Ishikawa (cell line): ENCODE measurements around the gene SF3B3.

Source experiments
- CEBPB ChIP-seq: IDR thresholded peaks from 2 replicates; pipeline ENCODE4 v1.6.1; 2012
- CREB1 ChIP-seq: IDR thresholded peaks from 2 replicates; pipeline ENCODE4 v1.6.1; 2012; ENCODE audit warnings: low read depth
- EGR1 ChIP-seq: IDR thresholded peaks from 2 replicates; pipeline ENCODE4 v1.6.1; 2012
- EP300 ChIP-seq: IDR thresholded peaks from 2 replicates; pipeline ENCODE4 v1.6.1; 2012; ENCODE audit warnings: borderline replicate concordance
- FOXM1 ChIP-seq: IDR thresholded peaks from 2 replicates; pipeline ENCODE4 v1.6.1; 2012; ENCODE audit warnings: low read depth, borderline replicate concordance
- NFIC ChIP-seq: IDR thresholded peaks from 2 replicates; pipeline ENCODE4 v1.6.1; 2012
- RAD21 ChIP-seq: IDR thresholded peaks from 2 replicates; pipeline ENCODE4 v1.6.1; 2012; ENCODE audit warnings: low read depth
- TAF1 ChIP-seq: IDR thresholded peaks from 2 replicates; pipeline ENCODE4 v1.6.1; 2012; ENCODE audit warnings: low read depth, mild to moderate bottlenecking
- TCF12 ChIP-seq: IDR thresholded peaks from 2 replicates; pipeline ENCODE4 v1.6.1; 2012; ENCODE audit warnings: low read depth
- TEAD4 ChIP-seq: IDR thresholded peaks from 2 replicates; pipeline ENCODE4 v1.6.1; 2012
- YY1 ChIP-seq: IDR thresholded peaks from 2 replicates; pipeline ENCODE4 v1.6.1; 2012; ENCODE audit warnings: low read depth
- ZBTB7A ChIP-seq: IDR thresholded peaks from 2 replicates; pipeline ENCODE4 v1.6.1; 2012; ENCODE audit warnings: low read depth
- TF ChIP-seq, protein P1 (sequence below): IDR thresholded peaks from 2 replicates; pipeline ENCODE4 v1.6.1; 2012
- TF ChIP-seq, protein P2 (sequence below): IDR thresholded peaks from 2 replicates; pipeline ENCODE4 v1.6.1; 2012
- TF ChIP-seq, protein P3 (sequence below): IDR thresholded peaks from 2 replicates; pipeline ENCODE4 v1.6.1; 2012; ENCODE audit warnings: low read depth, mild to moderate bottlenecking

The SF3B3 gene

DNA sequence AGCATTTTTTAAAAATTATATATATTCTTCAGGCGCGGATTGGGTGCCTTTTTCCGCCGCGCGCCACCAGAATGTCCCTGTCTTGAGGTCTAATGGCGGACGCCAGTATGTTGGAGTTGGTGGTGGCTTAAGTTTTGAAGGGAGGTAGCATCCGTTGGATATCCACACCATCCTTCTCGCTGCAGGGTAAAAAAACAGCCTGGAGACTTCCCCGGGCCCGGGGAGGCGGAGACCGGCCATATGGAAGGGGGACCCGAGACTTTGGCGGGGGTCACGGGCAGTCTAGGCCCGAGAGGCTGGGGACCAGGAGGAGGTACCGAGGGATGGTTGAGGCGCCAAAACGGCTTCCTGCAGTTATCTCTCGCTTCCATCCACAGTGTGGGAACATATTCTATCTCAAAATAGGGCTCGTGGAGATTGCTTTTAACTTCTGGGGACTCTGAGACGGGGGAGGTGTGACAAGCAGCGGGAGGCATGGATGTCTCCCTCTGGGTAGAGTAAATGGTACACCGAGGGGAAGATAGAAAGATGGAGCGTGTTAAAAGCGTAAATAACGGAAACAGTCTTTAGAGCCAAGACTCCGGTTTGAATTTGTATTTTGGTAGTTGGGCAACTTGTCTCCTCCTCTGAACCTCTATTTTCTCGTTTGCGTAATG lies at the start of gene SF3B3:
Gene SF3B3 (plus strand): TSS at position 74 of the 656 bp plus-strand sequence. CDS start 2,841 bp downstream, outside the sequence.
- peak; percentile 83 for TF ChIP-seq YY1
- no peak; the same call in 1 of the 2 replicates for TF ChIP-seq TEAD4
- TF ChIP-seq CEBPB: no peak
- TF ChIP-seq TCF12: no peak
- TF ChIP-seq NFIC: no peak; the same call in 1 of the 2 replicates
- no peak for TF ChIP-seq EP300
- TF ChIP-seq EGR1: no peak
- TF ChIP-seq, protein P1, sequence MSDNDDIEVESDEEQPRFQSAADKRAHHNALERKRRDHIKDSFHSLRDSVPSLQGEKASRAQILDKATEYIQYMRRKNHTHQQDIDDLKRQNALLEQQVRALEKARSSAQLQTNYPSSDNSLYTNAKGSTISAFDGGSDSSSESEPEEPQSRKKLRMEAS: peak; percentile 90
- TF ChIP-seq ZBTB7A: no peak
- TF ChIP-seq, protein P2, sequence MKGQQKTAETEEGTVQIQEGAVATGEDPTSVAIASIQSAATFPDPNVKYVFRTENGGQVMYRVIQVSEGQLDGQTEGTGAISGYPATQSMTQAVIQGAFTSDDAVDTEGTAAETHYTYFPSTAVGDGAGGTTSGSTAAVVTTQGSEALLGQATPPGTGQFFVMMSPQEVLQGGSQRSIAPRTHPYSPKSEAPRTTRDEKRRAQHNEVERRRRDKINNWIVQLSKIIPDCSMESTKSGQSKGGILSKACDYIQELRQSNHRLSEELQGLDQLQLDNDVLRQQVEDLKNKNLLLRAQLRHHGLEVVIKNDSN: no peak
- no peak for TF ChIP-seq RAD21
- TF ChIP-seq CREB1: no peak
- TF ChIP-seq, protein P3, sequence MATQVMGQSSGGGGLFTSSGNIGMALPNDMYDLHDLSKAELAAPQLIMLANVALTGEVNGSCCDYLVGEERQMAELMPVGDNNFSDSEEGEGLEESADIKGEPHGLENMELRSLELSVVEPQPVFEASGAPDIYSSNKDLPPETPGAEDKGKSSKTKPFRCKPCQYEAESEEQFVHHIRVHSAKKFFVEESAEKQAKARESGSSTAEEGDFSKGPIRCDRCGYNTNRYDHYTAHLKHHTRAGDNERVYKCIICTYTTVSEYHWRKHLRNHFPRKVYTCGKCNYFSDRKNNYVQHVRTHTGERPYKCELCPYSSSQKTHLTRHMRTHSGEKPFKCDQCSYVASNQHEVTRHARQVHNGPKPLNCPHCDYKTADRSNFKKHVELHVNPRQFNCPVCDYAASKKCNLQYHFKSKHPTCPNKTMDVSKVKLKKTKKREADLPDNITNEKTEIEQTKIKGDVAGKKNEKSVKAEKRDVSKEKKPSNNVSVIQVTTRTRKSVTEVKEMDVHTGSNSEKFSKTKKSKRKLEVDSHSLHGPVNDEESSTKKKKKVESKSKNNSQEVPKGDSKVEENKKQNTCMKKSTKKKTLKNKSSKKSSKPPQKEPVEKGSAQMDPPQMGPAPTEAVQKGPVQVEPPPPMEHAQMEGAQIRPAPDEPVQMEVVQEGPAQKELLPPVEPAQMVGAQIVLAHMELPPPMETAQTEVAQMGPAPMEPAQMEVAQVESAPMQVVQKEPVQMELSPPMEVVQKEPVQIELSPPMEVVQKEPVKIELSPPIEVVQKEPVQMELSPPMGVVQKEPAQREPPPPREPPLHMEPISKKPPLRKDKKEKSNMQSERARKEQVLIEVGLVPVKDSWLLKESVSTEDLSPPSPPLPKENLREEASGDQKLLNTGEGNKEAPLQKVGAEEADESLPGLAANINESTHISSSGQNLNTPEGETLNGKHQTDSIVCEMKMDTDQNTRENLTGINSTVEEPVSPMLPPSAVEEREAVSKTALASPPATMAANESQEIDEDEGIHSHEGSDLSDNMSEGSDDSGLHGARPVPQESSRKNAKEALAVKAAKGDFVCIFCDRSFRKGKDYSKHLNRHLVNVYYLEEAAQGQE: no peak
- TF ChIP-seq TAF1: peak; percentile 99
- peak; percentile 93; the same call in 1 of the 2 replicates for TF ChIP-seq FOXM1

DNA sequence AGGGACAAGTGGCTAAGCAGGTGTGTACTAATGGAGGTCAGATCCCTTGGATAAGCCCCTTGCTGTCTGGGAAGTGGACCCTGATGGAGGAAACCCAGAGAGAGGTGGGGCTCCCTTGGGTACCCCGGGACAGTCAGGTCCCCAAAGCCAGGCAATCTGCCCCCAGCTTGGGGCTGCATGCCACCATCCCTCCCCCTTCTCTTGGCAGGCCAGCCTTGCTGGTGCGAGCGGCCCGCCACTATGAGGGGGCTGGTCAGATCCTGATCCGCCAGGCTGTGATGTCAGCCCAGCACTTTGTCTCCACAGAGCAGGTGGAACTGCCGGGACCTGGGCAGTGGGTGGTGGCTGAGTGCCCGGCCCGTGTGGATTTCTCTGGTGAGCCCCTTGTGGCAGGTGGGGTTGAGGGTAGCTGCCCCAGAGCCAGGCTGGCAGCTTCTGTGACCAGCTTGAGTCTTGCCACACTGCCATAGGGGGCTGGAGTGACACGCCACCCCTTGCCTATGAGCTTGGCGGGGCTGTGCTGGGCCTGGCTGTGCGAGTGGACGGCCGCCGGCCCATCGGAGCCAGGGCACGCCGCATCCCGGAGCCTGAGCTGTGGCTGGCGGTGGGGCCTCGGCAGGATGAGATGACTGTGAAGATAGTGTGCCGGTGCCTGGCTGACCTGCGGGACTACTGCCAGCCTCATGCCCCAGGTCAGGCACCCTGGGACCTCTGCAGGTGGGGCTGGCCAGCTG lies 49.1 kb upstream of the SF3B3 start:
- TF ChIP-seq TEAD4: no peak
- TF ChIP-seq NFIC: no peak
- no peak for TF ChIP-seq TAF1
- no peak for TF ChIP-seq CEBPB
- TF ChIP-seq TCF12: no peak
- no peak for TF ChIP-seq YY1
- no peak for TF ChIP-seq RAD21
- no peak for TF ChIP-seq EP300
- TF ChIP-seq, protein P1: no peak
- TF ChIP-seq, protein P3: no peak
- no peak for TF ChIP-seq EGR1
- TF ChIP-seq CREB1: no peak
- no peak for TF ChIP-seq FOXM1

DNA sequence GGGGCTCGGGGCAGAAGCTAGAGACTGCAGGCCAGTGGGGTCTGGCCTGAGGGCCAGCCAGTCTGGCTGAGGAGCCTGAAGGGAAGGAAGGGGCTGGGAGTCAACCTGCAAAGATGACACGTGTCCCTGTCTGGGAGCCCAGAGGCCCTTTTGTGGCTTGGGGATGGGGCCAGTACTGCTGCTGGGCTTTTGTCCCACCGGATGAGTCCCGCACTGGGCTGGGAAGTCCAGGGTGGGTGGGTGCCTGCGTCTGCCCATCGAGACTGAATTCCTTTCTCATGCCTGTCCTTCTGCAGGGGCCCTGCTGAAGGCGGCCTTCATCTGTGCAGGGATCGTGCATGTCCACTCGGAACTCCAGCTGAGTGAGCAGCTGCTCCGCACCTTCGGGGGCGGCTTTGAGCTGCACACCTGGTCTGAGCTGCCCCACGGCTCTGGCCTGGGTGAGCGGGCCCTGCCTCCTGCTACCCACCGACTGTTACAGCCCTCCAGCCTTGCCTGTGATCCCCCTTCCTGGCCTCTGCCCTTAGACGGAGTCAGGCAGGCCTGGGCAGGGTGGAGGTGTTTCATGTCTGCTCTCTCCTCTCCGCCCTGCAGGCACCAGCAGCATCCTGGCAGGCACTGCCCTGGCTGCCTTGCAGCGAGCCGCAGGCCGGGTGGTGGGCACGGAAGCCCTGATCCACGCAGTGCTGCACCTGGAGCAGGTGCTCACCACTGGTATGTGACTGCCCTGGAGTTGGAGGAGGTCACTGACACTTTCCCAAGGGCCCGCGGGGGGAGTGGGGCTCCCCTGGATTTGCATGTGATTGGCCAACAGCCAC lies 48.4 kb upstream of the SF3B3 start:
- TF ChIP-seq TCF12 (no peak), CREB1 (no peak), ZBTB7A (no peak), RAD21 (no peak), EGR1 (no peak), TAF1 (no peak), YY1 (no peak), FOXM1 (no peak), EP300 (no peak), CEBPB (no peak), TEAD4 (no peak), NFIC (no peak)
- TF ChIP-seq, protein P1: no peak
- TF ChIP-seq, protein P3: no peak
- TF ChIP-seq, protein P2: no peak
